ENCODE data around the gene PTPRD.

Gene PTPRD

DNA sequence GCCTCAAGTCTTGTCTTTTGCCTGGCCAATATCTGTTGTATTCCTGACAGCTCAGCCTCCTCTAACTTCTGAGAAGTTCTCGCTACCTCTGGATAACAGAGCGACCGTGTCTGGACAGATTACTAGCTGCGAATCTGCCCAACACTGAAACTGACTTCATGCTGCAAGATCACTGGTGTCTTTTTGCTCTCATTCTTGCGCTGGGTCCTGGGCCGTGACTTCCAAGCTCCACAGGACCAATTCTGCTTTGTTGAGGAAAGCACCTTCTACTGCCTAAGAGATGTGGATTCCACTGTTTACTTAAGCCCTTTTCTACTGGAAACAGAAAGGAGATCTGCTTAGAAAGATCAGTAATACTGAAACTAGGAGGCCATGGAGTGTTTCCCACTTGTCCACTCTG lies 1834.4 kb downstream of the PTPRD start:
- Mint-ChIP-seq H3K4me1 (no peaks in the 10 kb centered on the region), H3K9me3 (no peaks in the 10 kb centered on the region), H3K27ac (no peak overlapping the region), H3K36me3 (ENCODE audit: low read depth) (no peaks in the 10 kb centered on the region), H3K4me3 (no peak overlapping the region), H3K27me3 (no peaks in the 10 kb centered on the region)
- DNase-seq (no peak), ATAC-seq (no peak)

DNA sequence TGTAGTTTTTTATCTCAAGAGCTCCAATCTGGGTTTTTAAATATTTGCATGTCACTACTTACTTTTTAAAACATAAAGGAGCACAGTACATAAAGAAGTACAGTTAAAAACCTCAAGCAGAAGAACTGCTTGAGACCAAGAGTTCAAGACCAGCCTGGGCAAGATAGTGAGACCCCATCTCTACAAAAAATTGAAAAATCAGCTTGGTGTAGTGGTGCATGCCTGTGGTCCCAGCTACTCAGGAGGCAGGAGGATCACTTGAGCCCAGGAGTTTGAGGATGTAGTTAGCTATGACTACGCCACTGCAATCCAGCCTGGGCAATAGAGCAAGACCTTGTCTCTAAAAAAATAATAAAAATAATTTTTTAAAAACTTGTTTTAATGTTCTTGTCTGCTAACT lies 1840.5 kb downstream of the PTPRD start:
- H3K27me3 Mint-ChIP-seq: no peaks in the 10 kb centered on the region
- H3K36me3 Mint-ChIP-seq (ENCODE audit: low read depth): no peaks in the 10 kb centered on the region
- no peak overlapping the region for H3K4me3 Mint-ChIP-seq
- H3K27ac Mint-ChIP-seq: no peak overlapping the region
- DNase-seq (no peak), ATAC-seq (no peak)
- H3K4me1 Mint-ChIP-seq: no peaks in the 10 kb centered on the region
- no peaks in the 10 kb centered on the region for H3K9me3 Mint-ChIP-seq

DNA sequence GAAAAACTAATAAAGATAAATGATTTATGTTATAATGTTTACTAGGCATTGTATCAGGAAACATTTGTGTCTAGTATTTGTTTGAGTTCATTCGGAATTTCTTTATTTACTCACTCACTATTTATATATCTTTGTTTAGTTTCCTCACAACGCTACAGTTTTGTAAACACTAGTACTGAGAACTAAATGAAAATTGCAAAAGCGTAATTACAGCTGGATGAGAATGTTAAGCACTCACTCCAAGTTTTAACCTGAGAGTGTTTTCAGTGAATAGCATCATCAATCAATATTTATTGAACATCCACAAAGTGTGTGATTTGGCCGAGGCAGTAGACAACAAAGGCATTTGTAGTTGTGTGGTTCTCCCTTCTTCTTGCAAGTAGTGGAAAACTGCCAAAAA lies 1843.6 kb downstream of the PTPRD start:
- Mint-ChIP-seq H3K9me3 (no peaks in the 10 kb centered on the region), H3K27ac (no peak overlapping the region), H3K4me3 (no peak overlapping the region), H3K36me3 (ENCODE audit: low read depth) (no peaks in the 10 kb centered on the region), H3K4me1 (no peaks in the 10 kb centered on the region), H3K27me3 (no peaks in the 10 kb centered on the region)
- no peak for DNase-seq
- no peak for ATAC-seq

DNA sequence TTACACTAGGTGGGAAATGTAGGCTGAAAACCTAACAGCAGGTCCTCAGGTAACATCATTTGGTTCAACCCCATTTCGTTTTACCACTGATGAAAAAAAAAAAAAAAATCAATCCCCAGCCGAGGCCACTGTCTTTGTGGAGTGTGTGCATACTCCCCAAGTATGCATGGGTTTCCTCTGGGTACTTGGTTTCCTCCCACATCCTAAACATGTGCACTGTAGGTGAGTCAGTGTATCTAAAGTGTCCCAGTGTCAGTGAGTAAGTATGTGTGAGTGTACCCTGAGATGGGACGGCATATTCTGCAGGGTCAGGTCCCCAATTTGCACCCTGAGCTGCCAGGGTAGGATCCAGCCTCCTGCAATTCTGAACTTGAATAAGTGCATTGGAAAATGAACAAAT lies 1846.7 kb downstream of the PTPRD start:
- Mint-ChIP-seq H3K4me1 (no peaks in the 10 kb centered on the region), H3K9me3 (no peaks in the 10 kb centered on the region)
- no peak for DNase-seq

DNA sequence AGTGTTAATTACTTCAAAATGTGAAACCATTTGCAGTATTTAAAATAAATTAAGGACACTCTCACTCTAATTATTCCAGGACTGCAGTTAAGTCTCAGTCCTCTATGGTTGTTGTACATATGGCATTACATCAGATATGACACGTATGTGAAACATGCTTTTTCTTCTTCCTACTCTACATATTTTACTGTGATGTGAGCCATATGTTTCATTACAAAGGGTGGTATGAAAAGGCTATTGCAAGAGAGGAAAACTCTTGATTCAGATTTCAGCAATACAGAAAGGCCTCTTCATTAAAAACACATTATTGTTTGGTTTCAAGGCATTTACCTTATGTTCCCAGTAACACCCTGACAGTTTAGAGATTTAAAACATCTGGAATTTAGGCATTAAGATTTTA lies 1848.8 kb downstream of the PTPRD start:
- ATAC-seq (no peak), DNase-seq (no peak)
- no peaks in the 10 kb centered on the region for H3K36me3 Mint-ChIP-seq (ENCODE audit: low read depth)
- peaks cover 2% of the 10 kb centered on the region for H3K4me1 Mint-ChIP-seq
- H3K4me3 Mint-ChIP-seq: no peak overlapping the region
- no peaks in the 10 kb centered on the region for H3K27me3 Mint-ChIP-seq
- H3K27ac Mint-ChIP-seq: no peak overlapping the region
- no peaks in the 10 kb centered on the region for H3K9me3 Mint-ChIP-seq

More for the DNA sequence above, 1846.7 kb downstream of the PTPRD start:
- Mint-ChIP-seq H3K36me3 (ENCODE audit: low read depth) (no peaks in the 10 kb centered on the region), H3K27ac (no peak overlapping the region), H3K27me3 (no peaks in the 10 kb centered on the region), H3K4me3 (no peak overlapping the region)
- ATAC-seq: no peak

DNA sequence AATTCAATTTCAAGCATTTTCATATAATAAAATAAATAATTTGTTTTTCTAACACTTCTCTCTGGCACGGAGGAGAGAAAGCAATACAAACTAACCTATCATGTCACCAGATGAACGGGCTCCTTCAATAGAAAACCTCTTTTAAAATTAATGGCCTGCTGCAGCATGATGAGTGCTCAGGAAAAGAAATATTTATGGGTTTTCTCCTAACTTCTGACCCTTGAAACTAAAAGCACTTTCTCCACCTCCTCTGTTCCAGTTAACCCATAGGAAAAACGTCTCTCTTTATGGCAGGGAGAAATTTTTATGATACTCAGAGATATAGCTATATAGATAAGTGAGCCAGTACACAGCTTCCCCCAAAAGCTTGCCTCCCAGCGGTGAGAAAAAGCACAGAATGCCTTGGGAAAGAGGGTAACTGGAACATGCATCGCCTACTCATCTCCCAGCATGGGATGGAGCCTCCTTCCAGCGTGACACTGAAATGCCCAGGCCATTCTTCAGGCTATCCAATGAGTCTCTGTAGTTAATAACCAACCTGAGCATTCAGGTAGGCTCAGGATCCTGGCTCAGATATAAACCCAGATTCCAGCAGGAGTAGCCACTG lies 1850.2 kb downstream of the PTPRD start:
- ATAC-seq: no peak
- Mint-ChIP-seq H3K4me3 (no peak overlapping the region), H3K9me3 (no peaks in the 10 kb centered on the region), H3K4me1 (peaks cover 2% of the 10 kb centered on the region), H3K27me3 (no peaks in the 10 kb centered on the region), H3K36me3 (ENCODE audit: low read depth) (no peaks in the 10 kb centered on the region), H3K27ac (no peak overlapping the region)
- no peak for DNase-seq

DNA sequence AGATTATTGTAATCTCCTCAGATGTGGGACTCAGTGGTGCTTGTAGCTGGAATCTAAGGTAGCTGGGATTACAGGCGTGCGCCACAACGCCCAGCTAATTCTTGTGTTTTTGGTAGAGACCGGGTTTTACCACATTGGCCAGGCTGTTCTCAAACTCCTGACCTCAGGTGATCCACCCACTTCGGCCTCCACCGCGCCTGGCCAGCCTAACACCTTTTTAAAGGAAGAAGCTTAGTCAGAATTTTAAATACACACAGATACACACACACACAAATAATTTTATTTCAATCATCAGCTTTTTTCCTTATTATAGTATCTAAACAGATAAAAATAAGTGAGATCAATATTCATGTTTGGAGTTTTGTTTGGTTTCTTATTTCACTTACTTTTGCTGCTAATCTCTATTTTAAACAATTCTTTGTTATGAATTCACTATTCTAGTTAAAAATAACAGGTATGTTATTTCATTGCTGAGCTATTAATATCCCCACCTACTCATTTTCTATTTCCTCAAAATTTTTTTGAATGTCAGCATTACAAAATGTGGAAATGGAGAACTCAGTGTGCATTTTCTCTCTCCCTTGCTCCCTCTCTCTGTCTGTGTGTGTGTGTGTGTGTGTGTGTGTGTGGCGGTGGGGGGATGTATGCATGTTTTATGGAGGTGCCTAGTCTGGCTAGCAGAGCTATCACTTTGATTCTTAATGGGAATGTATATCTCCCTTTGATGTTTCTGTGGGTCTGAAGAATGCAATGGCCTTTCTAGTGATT lies 1852.6 kb downstream of the PTPRD start:
- peak overlapping the region; percentile 32 for H3K27ac Mint-ChIP-seq
- H3K4me1 Mint-ChIP-seq: peaks cover 2% of the 10 kb centered on the region
- DNase-seq: no peak
- H3K36me3 Mint-ChIP-seq (ENCODE audit: low read depth): no peaks in the 10 kb centered on the region
- no peaks in the 10 kb centered on the region for H3K27me3 Mint-ChIP-seq
- no peaks in the 10 kb centered on the region for H3K9me3 Mint-ChIP-seq
- no peak for ATAC-seq
- H3K4me3 Mint-ChIP-seq: no peak overlapping the region

DNA sequence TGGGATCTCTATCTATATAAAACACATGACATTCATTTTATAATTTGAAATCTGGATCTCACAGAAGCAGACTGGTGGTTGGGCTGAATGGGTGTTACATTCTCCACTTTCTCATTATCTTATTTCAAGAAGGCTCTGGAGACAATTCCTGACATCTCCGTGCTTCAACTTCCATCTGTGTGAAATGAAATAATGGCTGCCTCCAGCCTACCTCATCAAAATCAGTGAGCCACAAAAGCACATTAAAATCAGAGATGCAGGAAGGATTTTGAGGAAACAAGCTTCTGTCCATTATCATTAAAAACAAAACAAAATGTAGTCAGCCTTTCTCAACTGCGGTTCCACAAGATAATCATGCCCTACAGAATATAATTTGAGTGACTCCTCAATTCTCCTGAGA lies 1854.9 kb downstream of the PTPRD start:
- DNase-seq (no peak), ATAC-seq (no peak)
- no peaks in the 10 kb centered on the region for H3K27me3 Mint-ChIP-seq
- no peak overlapping the region for H3K27ac Mint-ChIP-seq
- H3K4me3 Mint-ChIP-seq: no peak overlapping the region
- no peaks in the 10 kb centered on the region for H3K36me3 Mint-ChIP-seq (ENCODE audit: low read depth)
- no peaks in the 10 kb centered on the region for H3K9me3 Mint-ChIP-seq
- peaks cover 2% of the 10 kb centered on the region for H3K4me1 Mint-ChIP-seq

DNA sequence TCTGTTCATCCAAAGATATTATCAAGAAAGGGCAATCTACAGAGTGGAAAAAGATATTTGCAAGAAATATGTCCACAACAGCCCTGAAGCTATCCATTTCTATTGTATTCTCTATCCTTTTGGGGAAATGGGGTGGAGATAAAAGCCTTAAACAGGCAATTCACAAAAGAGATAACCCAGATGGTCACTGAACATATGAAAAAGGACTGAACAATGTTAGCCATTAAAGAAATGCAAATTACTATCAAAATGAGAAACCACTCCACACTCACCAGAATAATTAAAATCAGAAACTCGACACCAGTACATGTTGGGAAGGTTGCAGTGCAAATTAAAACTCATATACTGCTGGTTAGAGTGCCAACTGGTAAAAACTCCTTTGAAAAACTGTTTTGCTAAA lies 1858.1 kb downstream of the PTPRD start:
- H3K4me1 Mint-ChIP-seq: no peaks in the 10 kb centered on the region
- H3K27ac Mint-ChIP-seq: no peak overlapping the region
- no peaks in the 10 kb centered on the region for H3K27me3 Mint-ChIP-seq
- DNase-seq: no peak
- ATAC-seq: no peak
- H3K4me3 Mint-ChIP-seq: no peak overlapping the region
- H3K9me3 Mint-ChIP-seq: no peaks in the 10 kb centered on the region
- H3K36me3 Mint-ChIP-seq (ENCODE audit: low read depth): no peaks in the 10 kb centered on the region

DNA sequence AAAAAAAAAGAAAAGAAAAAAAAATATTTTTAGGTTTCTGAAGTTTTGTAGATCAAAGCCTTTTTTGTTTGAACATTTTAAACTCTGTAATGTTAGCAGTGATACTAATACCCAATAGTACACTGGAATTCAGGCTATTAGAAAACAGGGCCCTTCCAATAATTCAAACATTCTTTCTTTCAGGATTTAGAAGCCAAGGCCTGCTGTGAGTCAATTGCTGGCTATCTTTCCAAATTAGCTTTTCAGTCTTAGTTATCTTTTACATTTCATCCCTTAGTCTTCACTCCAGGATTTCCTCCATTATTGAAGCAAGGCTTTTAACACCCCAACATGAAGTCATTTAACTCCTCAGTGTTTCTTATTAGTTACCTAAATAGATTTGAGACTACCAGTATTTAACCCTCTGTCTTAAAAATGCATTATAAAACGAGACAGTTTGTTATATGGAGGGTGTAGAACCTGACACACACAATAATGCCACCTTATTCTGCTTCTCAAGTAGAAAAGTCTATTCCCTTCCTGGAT lies 1861.3 kb downstream of the PTPRD start:
- DNase-seq (no peak), ATAC-seq (no peak)
- Mint-ChIP-seq H3K27me3 (no peaks in the 10 kb centered on the region), H3K9me3 (no peaks in the 10 kb centered on the region), H3K4me3 (no peak overlapping the region), H3K27ac (no peak overlapping the region), H3K4me1 (no peaks in the 10 kb centered on the region), H3K36me3 (ENCODE audit: low read depth) (no peaks in the 10 kb centered on the region)

DNA sequence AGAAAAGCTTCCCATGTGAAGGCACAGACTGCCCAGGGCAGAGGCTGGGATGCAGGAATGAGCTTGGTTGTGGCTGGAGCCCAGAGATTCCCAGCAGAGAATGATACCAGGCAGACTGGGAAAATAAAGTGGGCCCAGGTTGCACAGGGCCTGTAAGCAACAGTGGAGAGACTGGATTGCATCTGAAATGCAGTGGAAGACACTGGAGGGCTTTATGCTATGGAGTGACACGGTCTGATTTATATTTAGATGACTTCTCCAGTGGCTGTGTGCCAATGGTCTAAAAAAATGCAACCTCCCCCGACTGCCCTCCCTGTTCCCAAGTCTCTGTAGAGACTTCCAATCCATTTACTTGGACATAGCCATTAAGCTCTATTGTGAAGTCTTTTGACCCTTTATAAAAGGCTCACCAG lies 1862.2 kb downstream of the PTPRD start:
- no peak overlapping the region for H3K27ac Mint-ChIP-seq
- no peak overlapping the region for H3K4me3 Mint-ChIP-seq
- H3K27me3 Mint-ChIP-seq: no peaks in the 10 kb centered on the region
- ATAC-seq (no peak), DNase-seq (no peak)
- H3K9me3 Mint-ChIP-seq: no peaks in the 10 kb centered on the region
- H3K36me3 Mint-ChIP-seq (ENCODE audit: low read depth): no peaks in the 10 kb centered on the region
- no peaks in the 10 kb centered on the region for H3K4me1 Mint-ChIP-seq

DNA sequence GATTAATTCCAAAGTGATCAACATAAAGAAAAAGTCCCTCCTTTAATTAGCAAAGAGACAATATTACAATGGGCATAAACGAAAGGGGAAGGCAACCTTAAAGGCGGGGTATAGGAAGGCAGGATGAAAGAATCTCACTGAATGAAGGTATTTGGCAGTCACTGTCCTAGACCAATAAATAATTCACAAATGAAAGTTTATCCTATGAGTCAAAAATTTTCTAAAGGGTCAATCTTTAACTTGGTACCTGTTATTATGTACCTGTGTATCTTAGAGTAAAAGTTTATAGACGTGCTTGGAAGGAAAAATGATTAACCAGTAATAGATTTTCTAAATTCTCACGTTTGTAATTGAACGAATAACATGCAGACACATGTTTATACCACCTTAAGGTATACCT lies 1867.5 kb downstream of the PTPRD start:
- H3K9me3 Mint-ChIP-seq: no peaks in the 10 kb centered on the region
- H3K4me1 Mint-ChIP-seq: no peaks in the 10 kb centered on the region
- DNase-seq (no peak), ATAC-seq (no peak)
- no peak overlapping the region for H3K4me3 Mint-ChIP-seq
- H3K27ac Mint-ChIP-seq: no peak overlapping the region
- H3K27me3 Mint-ChIP-seq: no peaks in the 10 kb centered on the region
- no peaks in the 10 kb centered on the region for H3K36me3 Mint-ChIP-seq (ENCODE audit: low read depth)

DNA sequence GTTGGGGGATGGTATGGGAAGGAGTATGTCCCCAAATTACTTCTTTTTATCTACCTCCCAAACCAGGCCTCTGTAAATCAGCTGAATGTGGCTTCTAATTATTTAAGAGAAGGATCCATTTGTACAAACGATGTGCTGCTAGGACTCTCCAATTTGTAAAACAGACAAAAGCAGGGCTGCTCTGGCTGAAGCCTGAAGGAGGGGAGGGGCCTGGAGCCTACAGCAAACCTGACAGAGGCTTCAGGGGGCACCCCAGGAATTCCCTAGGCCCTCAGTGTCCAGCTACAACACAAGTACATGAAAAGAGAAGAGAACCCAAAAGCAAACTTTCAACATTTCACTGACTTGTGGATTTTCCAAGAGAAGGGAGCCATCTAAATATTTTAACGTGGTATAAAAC lies 1873.9 kb downstream of the PTPRD start:
- Mint-ChIP-seq H3K9me3 (no peaks in the 10 kb centered on the region), H3K27me3 (no peaks in the 10 kb centered on the region), H3K4me1 (no peaks in the 10 kb centered on the region), H3K4me3 (no peak overlapping the region), H3K27ac (no peak overlapping the region), H3K36me3 (ENCODE audit: low read depth) (no peaks in the 10 kb centered on the region)
- DNase-seq (no peak), ATAC-seq (no peak)

DNA sequence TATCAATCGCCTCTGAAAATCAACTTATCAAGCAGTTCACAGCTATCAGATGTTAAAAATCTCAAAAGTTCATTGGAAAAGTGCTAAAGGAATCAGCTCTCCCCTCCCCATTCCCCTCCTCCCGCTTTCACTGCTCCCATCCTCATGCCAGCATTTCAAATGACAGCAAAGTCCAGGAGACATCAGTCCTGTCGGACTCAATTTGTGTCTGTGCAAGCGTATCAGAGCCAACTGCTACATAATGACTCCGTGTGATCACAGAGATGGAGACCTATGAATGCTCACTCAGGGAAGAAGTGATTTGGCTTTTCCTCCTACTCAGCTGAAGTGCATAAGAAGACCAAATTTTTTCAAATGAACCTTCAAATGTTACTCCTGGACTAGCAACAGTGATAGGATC lies 1876.0 kb downstream of the PTPRD start:
- Mint-ChIP-seq H3K4me1 (no peaks in the 10 kb centered on the region), H3K27me3 (no peaks in the 10 kb centered on the region), H3K9me3 (no peaks in the 10 kb centered on the region), H3K36me3 (ENCODE audit: low read depth) (no peaks in the 10 kb centered on the region), H3K4me3 (no peak overlapping the region), H3K27ac (no peak overlapping the region)
- DNase-seq: no peak
- ATAC-seq: no peak

DNA sequence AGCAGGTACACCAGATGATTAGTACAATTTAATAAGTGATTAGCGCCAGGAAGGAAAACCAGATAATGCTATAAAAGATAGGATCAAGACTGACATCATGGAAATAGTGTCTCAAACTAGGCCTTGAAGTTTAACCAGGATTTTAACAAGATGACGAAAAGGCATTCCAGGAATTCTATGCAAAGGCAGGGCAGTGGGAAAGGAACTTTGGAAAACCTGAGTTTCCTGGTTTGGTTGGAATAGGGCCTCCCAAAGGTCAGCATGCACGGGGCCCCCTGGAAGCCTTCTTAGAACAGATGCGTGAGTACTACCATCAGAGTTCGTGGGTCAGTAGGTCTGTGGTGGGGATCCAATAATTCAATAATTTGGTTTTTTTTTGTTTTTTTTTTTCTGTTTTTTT lies 1878.0 kb downstream of the PTPRD start:
- no peaks in the 10 kb centered on the region for H3K36me3 Mint-ChIP-seq (ENCODE audit: low read depth)
- H3K9me3 Mint-ChIP-seq: no peaks in the 10 kb centered on the region
- no peak overlapping the region for H3K27ac Mint-ChIP-seq
- H3K27me3 Mint-ChIP-seq: no peaks in the 10 kb centered on the region
- no peak for ATAC-seq
- DNase-seq: no peak
- no peak overlapping the region for H3K4me3 Mint-ChIP-seq
- no peaks in the 10 kb centered on the region for H3K4me1 Mint-ChIP-seq

Data from activated naive CD8-positive, alpha-beta T cell treated with anti-CD3 and anti-CD28 coated beads, Interleukin-2, amount 50 U/mL, for 24 hours (primary cell).